ENCODE data around the gene L3MBTL1. TPM values are rescaled to one million over a fixed set of nuclear protein-coding genes. Genes with fewer than 3 reads are reported as not detected.
A peak's percentile ranks its signal among the peaks of the same experiment; 100 is the strongest.
"Not testable (repeated sequence)": the region's sequence is repeated elsewhere in the genome, so short reads cannot be mapped to it uniquely, and the experiment has no call there.

Gene L3MBTL1
- polyA plus RNA-seq, 6 donors from 2014 or later: 0.78 to 2.8 (median 1.4) TPM

GRCh38 chr20:43583133-43583864, 75.8 kb downstream of the L3MBTL1 start:
- DNase-seq (no peak), ATAC-seq (ENCODE audit: low read depth in 2 of 2) (no peak)
- Mint-ChIP-seq H3K9me3 (no peaks in the 10 kb centered on the region), H3K4me1 (no peaks in the 10 kb centered on the region), H3K36me3 (no peaks in the 10 kb centered on the region), H3K4me3 (no peak overlapping the region), H3K27ac (no peak overlapping the region), H3K27me3 (peaks cover 0 to 9% (median 6%) of the 10 kb centered on the region in 3 donors)

- DNase-seq (no peak), ATAC-seq (ENCODE audit: low read depth in 2 of 2) (no peak)
- H3K4me3 Mint-ChIP-seq: no peak overlapping the region
- H3K36me3 Mint-ChIP-seq: no peaks in the 10 kb centered on the region
- H3K4me1 Mint-ChIP-seq: no peaks in the 10 kb centered on the region
- peak overlapping the region in 1 of 6 donors; percentile 5 for H3K27ac Mint-ChIP-seq
- peaks cover 0 to 9% (median 6%) of the 10 kb centered on the region in 3 donors for H3K27me3 Mint-ChIP-seq
- H3K9me3 Mint-ChIP-seq: no peaks in the 10 kb centered on the region
Measured at GRCh38 chr20:43583982-43584432, 76.5 kb downstream of the L3MBTL1 start.

GRCh38 chr20:43584448-43585136, 77.1 kb downstream of the L3MBTL1 start:
- H3K27me3 Mint-ChIP-seq: peaks cover 0 to 9% (median 6%) of the 10 kb centered on the region in 3 donors
- H3K36me3 Mint-ChIP-seq: no peaks in the 10 kb centered on the region
- H3K27ac Mint-ChIP-seq: no peak overlapping the region
- no peaks in the 10 kb centered on the region for H3K9me3 Mint-ChIP-seq
- DNase-seq: no peak
- H3K4me1 Mint-ChIP-seq: peaks cover 0 to 2% (median under 1%) of the 10 kb centered on the region in 3 donors
- no peak for ATAC-seq (ENCODE audit: low read depth in 2 of 2)
- no peak overlapping the region for H3K4me3 Mint-ChIP-seq

- DNase-seq (no peak), ATAC-seq (ENCODE audit: low read depth in 2 of 2) (no peak)
- Mint-ChIP-seq H3K9me3 (no peaks in the 10 kb centered on the region), H3K36me3 (no peaks in the 10 kb centered on the region), H3K4me3 (peak overlapping the region in 1 of 8 donors; percentile 45), H3K27me3 (peaks cover 0 to 9% (median 6%) of the 10 kb centered on the region in 3 donors), H3K27ac (no peak overlapping the region), H3K4me1 (peaks cover 13 to 20% (median 19%) of the 10 kb centered on the region in 3 donors)
Measured at GRCh38 chr20:43586641-43587040, 79.1 kb downstream of the L3MBTL1 start.

GRCh38 chr20:43588526-43588925, 81.0 kb downstream of the L3MBTL1 start:
- H3K27ac Mint-ChIP-seq; H3K27me3 Mint-ChIP-seq; ATAC-seq (ENCODE audit: low read depth in 2 of 2); H3K9me3 Mint-ChIP-seq; H3K36me3 Mint-ChIP-seq; DNase-seq: not testable (repeated sequence)
- Mint-ChIP-seq H3K4me3 (peak overlapping the region in 1 of 8 donors; percentile 33), H3K4me1 (peaks cover 13 to 26% (median 20%) of the 10 kb centered on the region in 3 donors)

- Mint-ChIP-seq H3K27me3 (peaks cover 0 to 6% (median 0%) of the 10 kb centered on the region in 3 donors), H3K36me3 (peaks cover 0 to 5% of the 10 kb centered on the region in 2 donors), H3K4me3 (peak overlapping the region; percentile 88 to 98 (median 96)), H3K4me1 (peaks cover 13 to 26% (median 20%) of the 10 kb centered on the region in 3 donors), H3K9me3 (no peaks in the 10 kb centered on the region), H3K27ac (peak overlapping the region in 5 of 6 donors; percentile 36 to 99 (median 98))
- ATAC-seq (ENCODE audit: low read depth in 2 of 2) (no peak), DNase-seq (peak; percentile 3)
Measured at GRCh38 chr20:43590036-43590391, 82.5 kb downstream of the L3MBTL1 start.

GRCh38 chr20:43590392-43591303, 83.2 kb downstream of the L3MBTL1 start, which contains the start of gene IFT52:
IFT52 (plus strand) TSS chr20:43590937; CDS start chr20:43594699, 3,762 bp downstream.
- Mint-ChIP-seq H3K27ac (peak within 1 kb of the TSS; percentile 93 to 99 (median 98)), H3K36me3 (peaks cover 0 to 5% of the 10 kb centered on the region in 2 donors), H3K9me3 (no peaks in the 10 kb centered on the region), H3K27me3 (peaks cover 0 to 2% (median 0%) of the 10 kb centered on the region in 3 donors), H3K4me3 (peak within 1 kb of the TSS; percentile 88 to 98 (median 96)), H3K4me1 (peaks cover 13 to 26% (median 20%) of the 10 kb centered on the region in 3 donors)
- ATAC-seq (ENCODE audit: low read depth in 2 of 2): peak; percentile 96 to 97
- peak; percentile 88 for DNase-seq

Other genes with a start within 250 kb of the L3MBTL1 start
- gene SRSF6, start 49.8 kb upstream of the L3MBTL1 start, polyA plus RNA-seq (ENCODE audit: low read depth in 6 of 6): 10 to 100 TPM; 43.3 to 72.5 (median 53.9) TPM
- gene SGK2, start 51.3 kb downstream of the L3MBTL1 start, polyA plus RNA-seq (ENCODE audit: low read depth in 6 of 6): not detected
- 10 to 100 TPM; 28.8 to 38.0 (median 32.0) TPM for gene IFT52, start 83.2 kb downstream of the L3MBTL1 start, polyA plus RNA-seq (ENCODE audit: low read depth in 6 of 6)
- 10 to 100 TPM in 3 of 6 donors, 1 to 10 TPM in 3; 2.3 to 65.0 (median 26.6) TPM for gene MYBL2, start 159.4 kb downstream of the L3MBTL1 start, polyA plus RNA-seq (ENCODE audit: low read depth in 6 of 6)
- gene GTSF1L, start 219.3 kb downstream of the L3MBTL1 start, polyA plus RNA-seq (ENCODE audit: low read depth in 6 of 6): under 1 TPM in 2 of 6 donors, not detected in 4; 0.81 to 0.96 TPM

Measured in naive B cell (primary cell).